LNCAP (cell line): Measurements from ENCODE around the gene PTCD1.

Source experiments
- CTCF ChIP-seq: fragments of 450-650 bp; IDR thresholded peaks from 2 replicates; pipeline ENCODE4 v1.5.1; 2017; ENCODE audit warnings: mild to moderate bottlenecking

The PTCD1 gene

GRCh38 chr7:99447943-99448342 is 9.3 kb upstream of the PTCD1 start:
- TF ChIP-seq CTCF: peak; percentile 54

- TF ChIP-seq CTCF: no peak
Measured at GRCh38 chr7:99446096-99446495, 7.5 kb upstream of the PTCD1 start.

GRCh38 chr7:99440195-99440594 is 1.6 kb upstream of the PTCD1 start:
- no peak for TF ChIP-seq CTCF

- TF ChIP-seq CTCF: no peak
Measured at GRCh38 chr7:99437946-99438572, 539 bp downstream of the PTCD1 start.

- no peak for TF ChIP-seq CTCF
Measured at GRCh38 chr7:99433158-99433557, 5.4 kb downstream of the PTCD1 start.

- TF ChIP-seq CTCF: no peak
Measured at GRCh38 chr7:99429756-99430155, 8.8 kb downstream of the PTCD1 start.

GRCh38 chr7:99428972-99429566 is 9.5 kb downstream of the PTCD1 start:
- no peak for TF ChIP-seq CTCF
